ENCODE data around the gene CHCHD6. TPM values are rescaled to one million over a fixed set of nuclear protein-coding genes. Genes with fewer than 3 reads are reported as not detected.

The CHCHD6 gene
- total RNA-seq, 2 donors from 2014 or later: 7.8 to 7.9 TPM

- ATAC-seq (no peak), DNase-seq (peak; percentile 3)
- intact Hi-C loops (cut with DNase I): no loop called here
These were observed 251.2 kb downstream of the CHCHD6 start for GRCh38 chr3:126955004-126955790.

- DNase-seq: peak; percentile 10
- no peak for ATAC-seq
- intact Hi-C loops (cut with DNase I): no loop called here
These were observed 252.3 kb downstream of the CHCHD6 start for GRCh38 chr3:126956361-126956760.

- intact Hi-C loops (cut with DNase I): no loop called here
- peak; percentile 16 for DNase-seq
- no peak for ATAC-seq
These were observed 253.0 kb downstream of the CHCHD6 start for GRCh38 chr3:126956866-126957650.

GRCh38 chr3:126957776-126958637, 254.0 kb downstream of the CHCHD6 start:
- intact Hi-C loops (cut with DNase I): no loop called here
- peak; percentile 9 for DNase-seq
- no peak for ATAC-seq

GRCh38 chr3:126958638-126959085, 254.6 kb downstream of the CHCHD6 start:
- DNase-seq: peak; percentile 14
- intact Hi-C loops (cut with DNase I): no loop called here

GRCh38 chr3:126959136-126959920, 255.3 kb downstream of the CHCHD6 start:
- intact Hi-C loops (cut with DNase I): no loop called here
- DNase-seq (peak; percentile 7), ATAC-seq (no peak)

More at GRCh38 chr3:126958638-126959085, 254.6 kb downstream of the CHCHD6 start:
- no peak for ATAC-seq

- intact Hi-C loops (cut with DNase I): no loop called here
- DNase-seq (peak; percentile 15), ATAC-seq (no peak)
These were observed 256.0 kb downstream of the CHCHD6 start for GRCh38 chr3:126959921-126960603.

GRCh38 chr3:126960604-126960995, 256.6 kb downstream of the CHCHD6 start:
- intact Hi-C loops (cut with DNase I): no loop called here
- ATAC-seq: peak; percentile 60 to 75

GRCh38 chr3:126961191-126961790, 257.3 kb downstream of the CHCHD6 start:
- peak; percentile 85 to 93 for ATAC-seq
- intact Hi-C loops (cut with DNase I): no loop called here
- DNase-seq: peak; percentile 88

More at GRCh38 chr3:126960604-126960995, 256.6 kb downstream of the CHCHD6 start:
- peak; percentile 56 for DNase-seq

GRCh38 chr3:126961791-126962461, 257.9 kb downstream of the CHCHD6 start:
- peak; percentile 51 to 64 for ATAC-seq
- DNase-seq: peak; percentile 62
- intact Hi-C loops (cut with DNase I): no loop called here

- intact Hi-C loops (cut with DNase I): no loop called here
- DNase-seq (peak; percentile 10), ATAC-seq (no peak)
These were observed 258.7 kb downstream of the CHCHD6 start for GRCh38 chr3:126962756-126963155.

- DNase-seq (peak; percentile 1), ATAC-seq (no peak)
- intact Hi-C loops (cut with DNase I): no loop called here
These were observed 259.5 kb downstream of the CHCHD6 start for GRCh38 chr3:126963261-126964190.

GRCh38 chr3:126964261-126964660, 260.2 kb downstream of the CHCHD6 start:
- intact Hi-C loops (cut with DNase I): no loop called here
- no peak for ATAC-seq
- peak; percentile 2 for DNase-seq

GRCh38 chr3:126964950-126965349, 260.9 kb downstream of the CHCHD6 start:
- intact Hi-C loops (cut with DNase I): no loop called here
- no peak for ATAC-seq
- peak; percentile 6 for DNase-seq

- ATAC-seq: no peak
- intact Hi-C loops (cut with DNase I): no loop called here
- no peak for DNase-seq
These were observed 261.6 kb downstream of the CHCHD6 start for GRCh38 chr3:126965526-126966080.

- intact Hi-C loops (cut with DNase I): no loop called here
- ATAC-seq: no peak
- DNase-seq: no peak
These were observed 263.3 kb downstream of the CHCHD6 start for GRCh38 chr3:126967386-126967785.

All from left cardiac atrium (tissue), 4 donors.